Fibroblast of skin of right quadriceps (primary cell): ENCODE measurements around the gene CD86.

Experiments
- DNase-seq: peaks from one replicate; pipeline ENCODE4 v3.0.0-alpha.2; 2013

Gene CD86

GRCh38 chr3:122060040-122060698 lies 5.0 kb downstream of the CD86 start:
- no peak for DNase-seq

- DNase-seq = no peak
Measured at GRCh38 chr3:122063908-122064307, 8.7 kb downstream of the CD86 start.

GRCh38 chr3:122064326-122064725 lies 9.2 kb downstream of the CD86 start:
- no peak for DNase-seq

- DNase-seq = no peak
Measured at GRCh38 chr3:122066331-122067213, 11.4 kb downstream of the CD86 start.

GRCh38 chr3:122067214-122067550 lies 12.0 kb downstream of the CD86 start:
- DNase-seq = no peak

GRCh38 chr3:122067588-122068240 lies 12.6 kb downstream of the CD86 start:
- DNase-seq = no peak

- DNase-seq = no peak
Measured at GRCh38 chr3:122074621-122075265, 19.6 kb downstream of the CD86 start.

GRCh38 chr3:122076491-122077292 lies 21.5 kb downstream of the CD86 start:
- no peak for DNase-seq

GRCh38 chr3:122077293-122078234 lies 22.4 kb downstream of the CD86 start:
- no peak for DNase-seq

GRCh38 chr3:122078235-122078935 lies 23.2 kb downstream of the CD86 start:
- DNase-seq = no peak

GRCh38 chr3:122079524-122080206 lies 24.5 kb downstream of the CD86 start:
- no peak for DNase-seq

GRCh38 chr3:122080207-122080587 lies 25.0 kb downstream of the CD86 start:
- DNase-seq = no peak

- DNase-seq = no peak
Measured at GRCh38 chr3:122081543-122082247, 26.5 kb downstream of the CD86 start.

GRCh38 chr3:122082357-122082756 lies 27.2 kb downstream of the CD86 start:
- DNase-seq = no peak

GRCh38 chr3:122084799-122085198 lies 29.6 kb downstream of the CD86 start:
- no peak for DNase-seq

- no peak for DNase-seq
Measured at GRCh38 chr3:122085673-122086072, 30.5 kb downstream of the CD86 start.

GRCh38 chr3:122088531-122088930 lies 33.4 kb downstream of the CD86 start:
- no peak for DNase-seq

- no peak for DNase-seq
Measured at GRCh38 chr3:122091602-122092295, 36.6 kb downstream of the CD86 start.
